OCI-LY1 (cell line): ENCODE measurements around the gene NUFIP1.
A peak's percentile ranks its signal among the peaks of the same experiment; 100 is the strongest.

Experiments
- EZH2 ChIP-seq: fragments of 200-600 bp; sonication (generic), shearing (Covaris generic); IDR thresholded peaks from 2 replicates; pipeline ENCODE4 v1.8.0; 2017; ENCODE audit warnings: borderline replicate concordance, mixed run types, mild to moderate bottlenecking, antibody characterized with exemption, low read length, moderate library complexity, mixed read lengths
- TF ChIP-seq, protein P1 (sequence below): fragments of 200-600 bp; sonication (generic), shearing (Covaris generic); IDR thresholded peaks from 2 replicates; pipeline ENCODE4 v1.5.1; 2017; ENCODE audit warnings: mild to moderate bottlenecking, antibody characterized with exemption, low read length, moderate library complexity, mixed read lengths

DNA sequence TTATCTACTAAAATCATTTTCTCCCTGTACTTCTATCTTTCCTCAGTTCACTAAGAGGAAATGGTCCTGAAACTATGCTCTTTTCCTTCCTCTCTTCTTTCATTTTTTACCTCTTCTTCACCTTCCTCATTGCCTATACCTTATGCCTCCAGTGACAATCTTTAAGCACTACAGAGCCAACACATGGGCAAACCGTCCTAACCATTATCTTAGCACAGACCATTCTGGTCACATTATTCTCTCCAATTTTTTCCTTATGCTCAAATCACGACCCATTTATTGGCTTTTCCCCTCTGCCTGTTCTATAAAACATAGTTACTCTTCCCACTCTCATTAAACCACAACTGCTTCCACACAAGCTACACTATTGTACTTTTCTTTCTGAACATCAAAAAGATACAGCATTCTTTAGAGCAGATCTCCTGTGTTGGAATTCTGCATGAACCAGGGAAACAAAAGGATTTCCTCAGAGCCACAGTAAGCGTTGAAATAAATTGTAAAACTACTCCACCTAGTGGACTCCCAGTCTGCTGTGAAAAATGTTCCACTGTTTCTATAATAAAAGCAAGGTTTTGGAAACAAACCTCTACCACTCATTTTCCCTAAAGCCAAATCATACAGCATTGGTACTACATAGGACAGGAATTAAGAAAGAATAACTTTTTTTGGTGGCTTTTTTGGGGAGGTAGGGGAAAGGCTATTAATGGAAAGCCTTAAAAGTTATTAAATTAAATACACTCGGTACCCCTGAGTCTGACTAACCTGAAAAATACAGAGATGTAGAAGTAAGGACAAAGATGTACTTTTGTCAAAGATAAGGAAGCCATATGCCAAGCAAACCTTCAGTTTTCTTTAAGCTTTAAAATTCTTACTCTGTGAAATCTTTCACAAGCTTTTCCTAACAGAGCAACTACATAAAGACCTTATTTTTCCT is 19.5 kb downstream of the NUFIP1 start:
- TF ChIP-seq, protein P1, sequence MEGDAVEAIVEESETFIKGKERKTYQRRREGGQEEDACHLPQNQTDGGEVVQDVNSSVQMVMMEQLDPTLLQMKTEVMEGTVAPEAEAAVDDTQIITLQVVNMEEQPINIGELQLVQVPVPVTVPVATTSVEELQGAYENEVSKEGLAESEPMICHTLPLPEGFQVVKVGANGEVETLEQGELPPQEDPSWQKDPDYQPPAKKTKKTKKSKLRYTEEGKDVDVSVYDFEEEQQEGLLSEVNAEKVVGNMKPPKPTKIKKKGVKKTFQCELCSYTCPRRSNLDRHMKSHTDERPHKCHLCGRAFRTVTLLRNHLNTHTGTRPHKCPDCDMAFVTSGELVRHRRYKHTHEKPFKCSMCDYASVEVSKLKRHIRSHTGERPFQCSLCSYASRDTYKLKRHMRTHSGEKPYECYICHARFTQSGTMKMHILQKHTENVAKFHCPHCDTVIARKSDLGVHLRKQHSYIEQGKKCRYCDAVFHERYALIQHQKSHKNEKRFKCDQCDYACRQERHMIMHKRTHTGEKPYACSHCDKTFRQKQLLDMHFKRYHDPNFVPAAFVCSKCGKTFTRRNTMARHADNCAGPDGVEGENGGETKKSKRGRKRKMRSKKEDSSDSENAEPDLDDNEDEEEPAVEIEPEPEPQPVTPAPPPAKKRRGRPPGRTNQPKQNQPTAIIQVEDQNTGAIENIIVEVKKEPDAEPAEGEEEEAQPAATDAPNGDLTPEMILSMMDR, result peak; percentile 90
- TF ChIP-seq EZH2, result no peak
